ENCODE measurements around the gene CACNB4.

CACNB4 gene

DNA sequence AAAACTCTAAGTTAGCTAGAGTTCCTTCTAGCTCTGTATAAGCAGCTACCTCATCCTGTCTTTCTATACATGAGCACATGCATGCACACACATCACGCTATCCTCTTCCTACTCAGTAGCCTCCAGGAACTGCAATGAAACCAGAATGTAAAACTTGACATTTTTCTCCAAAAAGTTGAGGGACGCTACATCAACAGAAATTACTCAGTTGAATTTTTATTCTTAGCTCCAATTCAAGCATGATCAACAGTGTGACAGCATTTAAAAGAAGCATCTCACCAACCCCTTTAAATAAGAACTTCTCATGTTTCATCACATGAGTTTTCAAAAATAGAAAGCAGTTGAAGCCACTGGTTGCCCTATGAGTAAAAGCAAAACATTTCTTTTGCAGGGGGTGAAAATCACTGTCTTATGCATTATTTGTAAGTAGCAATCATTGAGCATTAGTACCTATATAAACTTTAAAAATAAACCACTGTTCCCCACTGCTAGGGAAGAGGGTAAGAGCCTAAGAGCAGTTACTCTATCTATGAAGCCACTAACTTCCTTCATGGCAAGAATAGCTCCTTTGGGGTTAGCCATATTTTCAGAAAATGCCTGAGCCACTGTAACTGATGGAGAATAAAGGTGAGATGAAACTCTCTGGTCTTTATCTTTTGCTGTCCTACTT lies 192.7 kb downstream of the CACNB4 start:
- Histone ChIP-seq H3K9me3 (ENCODE audit: severe bottlenecking) (no peaks in the 10 kb centered on the region), H3K4me3 (ENCODE audit: severe bottlenecking) (no peak overlapping the region), H3K4me1 (ENCODE audit: insufficient read depth, poor library complexity, severe bottlenecking) (no peaks in the 10 kb centered on the region), H3K27ac (ENCODE audit: poor library complexity, severe bottlenecking) (no peak overlapping the region), H3K36me3 (ENCODE audit: low read depth) (no peaks in the 10 kb centered on the region), H3K27me3 (ENCODE audit: insufficient read depth, poor library complexity, severe bottlenecking) (no peaks in the 10 kb centered on the region)
- TF ChIP-seq, protein P1, sequence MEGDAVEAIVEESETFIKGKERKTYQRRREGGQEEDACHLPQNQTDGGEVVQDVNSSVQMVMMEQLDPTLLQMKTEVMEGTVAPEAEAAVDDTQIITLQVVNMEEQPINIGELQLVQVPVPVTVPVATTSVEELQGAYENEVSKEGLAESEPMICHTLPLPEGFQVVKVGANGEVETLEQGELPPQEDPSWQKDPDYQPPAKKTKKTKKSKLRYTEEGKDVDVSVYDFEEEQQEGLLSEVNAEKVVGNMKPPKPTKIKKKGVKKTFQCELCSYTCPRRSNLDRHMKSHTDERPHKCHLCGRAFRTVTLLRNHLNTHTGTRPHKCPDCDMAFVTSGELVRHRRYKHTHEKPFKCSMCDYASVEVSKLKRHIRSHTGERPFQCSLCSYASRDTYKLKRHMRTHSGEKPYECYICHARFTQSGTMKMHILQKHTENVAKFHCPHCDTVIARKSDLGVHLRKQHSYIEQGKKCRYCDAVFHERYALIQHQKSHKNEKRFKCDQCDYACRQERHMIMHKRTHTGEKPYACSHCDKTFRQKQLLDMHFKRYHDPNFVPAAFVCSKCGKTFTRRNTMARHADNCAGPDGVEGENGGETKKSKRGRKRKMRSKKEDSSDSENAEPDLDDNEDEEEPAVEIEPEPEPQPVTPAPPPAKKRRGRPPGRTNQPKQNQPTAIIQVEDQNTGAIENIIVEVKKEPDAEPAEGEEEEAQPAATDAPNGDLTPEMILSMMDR (IDR thresholded peaks at IDR 0.05; ENCODE audit: poor library complexity, severe bottlenecking): no peak
- no peak for ATAC-seq (ENCODE audit: low read depth)
- DNase-seq (ENCODE audit: low spot score): no peak

DNA sequence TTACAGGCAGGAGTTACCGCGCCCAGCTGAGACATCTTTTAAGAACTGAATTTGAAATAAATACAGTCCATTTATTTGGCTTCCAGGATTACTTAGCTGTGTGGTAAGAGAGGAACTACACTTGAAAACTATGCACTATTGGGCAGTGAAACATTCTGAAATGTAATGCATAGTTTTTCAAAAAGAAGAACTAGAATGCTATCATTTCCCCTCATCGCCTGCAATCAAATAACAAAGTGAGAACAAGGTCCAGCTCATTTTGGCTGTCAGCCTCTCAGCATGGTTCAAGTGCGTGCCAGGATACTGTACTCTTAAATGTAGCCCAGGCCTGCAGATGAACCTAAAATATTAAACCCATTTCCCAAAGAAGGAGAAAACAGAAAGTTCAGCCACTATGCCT lies 194.0 kb downstream of the CACNB4 start:
- TF ChIP-seq, protein P1 (IDR thresholded peaks at IDR 0.05; ENCODE audit: poor library complexity, severe bottlenecking): no peak
- Histone ChIP-seq H3K4me1 (ENCODE audit: insufficient read depth, poor library complexity, severe bottlenecking) (no peaks in the 10 kb centered on the region), H3K27ac (ENCODE audit: poor library complexity, severe bottlenecking) (no peak overlapping the region), H3K27me3 (ENCODE audit: insufficient read depth, poor library complexity, severe bottlenecking) (no peaks in the 10 kb centered on the region), H3K4me3 (ENCODE audit: severe bottlenecking) (no peak overlapping the region), H3K9me3 (ENCODE audit: severe bottlenecking) (no peaks in the 10 kb centered on the region), H3K36me3 (ENCODE audit: low read depth) (no peaks in the 10 kb centered on the region)
- no peak for DNase-seq (ENCODE audit: low spot score)
- no peak for ATAC-seq (ENCODE audit: low read depth)

DNA sequence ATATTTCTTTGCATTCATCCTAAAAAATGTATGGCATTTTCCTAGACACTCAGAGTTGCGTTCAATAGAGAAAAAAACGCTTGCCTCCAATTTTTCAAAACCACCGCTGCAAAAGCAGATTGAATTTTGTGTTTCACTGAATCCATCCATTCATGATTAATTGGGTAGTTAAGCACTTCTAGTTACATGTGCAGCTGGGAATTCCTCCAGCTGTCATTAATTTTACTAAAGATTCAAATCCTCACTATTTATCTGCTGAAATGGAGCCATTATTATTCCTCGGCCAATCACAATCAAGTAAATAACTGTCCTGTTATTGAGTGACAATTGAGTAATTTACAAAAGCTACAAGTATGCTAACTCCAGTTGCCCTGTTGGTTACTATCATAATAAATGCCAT lies 194.8 kb downstream of the CACNB4 start:
- no peak for ATAC-seq (ENCODE audit: low read depth)
- TF ChIP-seq, protein P1 (IDR thresholded peaks at IDR 0.05; ENCODE audit: poor library complexity, severe bottlenecking): no peak
- H3K27ac ChIP-seq (ENCODE audit: poor library complexity, severe bottlenecking): no peak overlapping the region
- no peaks in the 10 kb centered on the region for H3K9me3 ChIP-seq (ENCODE audit: severe bottlenecking)
- DNase-seq (ENCODE audit: low spot score): no peak
- no peaks in the 10 kb centered on the region for H3K4me1 ChIP-seq (ENCODE audit: insufficient read depth, poor library complexity, severe bottlenecking)
- no peaks in the 10 kb centered on the region for H3K36me3 ChIP-seq (ENCODE audit: low read depth)
- H3K27me3 ChIP-seq (ENCODE audit: insufficient read depth, poor library complexity, severe bottlenecking): no peaks in the 10 kb centered on the region
- no peak overlapping the region for H3K4me3 ChIP-seq (ENCODE audit: severe bottlenecking)

DNA sequence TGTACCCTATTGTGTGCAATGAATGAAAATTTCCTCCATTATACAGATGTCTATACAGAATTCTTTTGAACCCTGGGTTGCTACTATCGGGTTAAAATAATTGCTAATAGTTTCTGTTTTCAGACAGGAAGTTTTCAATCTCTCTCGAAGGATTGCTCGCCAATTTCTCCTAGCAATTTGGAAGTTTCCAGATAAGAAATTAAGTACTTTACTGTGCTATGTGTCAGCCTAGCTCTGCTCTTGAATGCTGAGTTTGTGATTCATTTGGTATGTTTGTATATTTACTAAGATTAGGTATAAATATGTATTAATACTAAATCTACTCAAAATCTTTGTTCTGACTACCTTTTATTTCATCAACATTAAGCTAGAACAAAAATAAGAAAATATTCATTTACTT lies 196.0 kb downstream of the CACNB4 start:
- Histone ChIP-seq H3K4me1 (ENCODE audit: insufficient read depth, poor library complexity, severe bottlenecking) (no peaks in the 10 kb centered on the region), H3K4me3 (ENCODE audit: severe bottlenecking) (no peak overlapping the region), H3K9me3 (ENCODE audit: severe bottlenecking) (no peaks in the 10 kb centered on the region), H3K27ac (ENCODE audit: poor library complexity, severe bottlenecking) (no peak overlapping the region), H3K36me3 (ENCODE audit: low read depth) (no peaks in the 10 kb centered on the region), H3K27me3 (ENCODE audit: insufficient read depth, poor library complexity, severe bottlenecking) (no peaks in the 10 kb centered on the region)
- ATAC-seq (ENCODE audit: low read depth): no peak
- TF ChIP-seq, protein P1 (IDR thresholded peaks at IDR 0.05; ENCODE audit: poor library complexity, severe bottlenecking): no peak
- no peak for DNase-seq (ENCODE audit: low spot score)

DNA sequence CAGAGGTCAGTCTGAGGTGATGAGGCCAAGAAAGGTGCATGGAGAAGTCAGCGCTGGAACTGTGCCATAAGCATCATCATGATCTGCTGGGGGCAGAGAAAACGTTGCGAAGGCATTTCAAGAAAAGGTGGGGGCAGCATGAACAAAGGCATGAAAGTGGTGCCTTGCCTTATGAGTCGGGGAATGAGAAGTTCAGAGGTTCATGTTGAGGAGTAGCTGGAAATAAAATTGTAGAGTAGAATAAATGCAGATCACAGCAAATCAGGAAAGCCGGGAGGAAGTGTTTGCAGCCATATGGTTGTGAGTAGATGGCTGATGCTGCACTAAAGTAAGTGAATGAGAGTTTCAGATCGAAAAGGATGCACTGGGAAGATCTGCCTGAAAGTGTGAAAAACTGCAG lies 198.5 kb downstream of the CACNB4 start:
- Histone ChIP-seq H3K36me3 (ENCODE audit: low read depth) (no peaks in the 10 kb centered on the region), H3K4me1 (ENCODE audit: insufficient read depth, poor library complexity, severe bottlenecking) (no peaks in the 10 kb centered on the region), H3K27me3 (ENCODE audit: insufficient read depth, poor library complexity, severe bottlenecking) (no peaks in the 10 kb centered on the region), H3K4me3 (ENCODE audit: severe bottlenecking) (no peak overlapping the region), H3K9me3 (ENCODE audit: severe bottlenecking) (no peaks in the 10 kb centered on the region), H3K27ac (ENCODE audit: poor library complexity, severe bottlenecking) (no peak overlapping the region)
- TF ChIP-seq, protein P1 (IDR thresholded peaks at IDR 0.05; ENCODE audit: poor library complexity, severe bottlenecking): no peak
- no peak for ATAC-seq (ENCODE audit: low read depth)
- no peak for DNase-seq (ENCODE audit: low spot score)
